ENCODE results near the gene ANXA2R. TPM values are rescaled to one million over a fixed set of nuclear protein-coding genes. Genes with fewer than 3 reads are reported as not detected.

ANXA2R gene
- total and polyA plus RNA-seq, 12 donors: 0.42 to 3.4 (median 1.0) TPM

DNA sequence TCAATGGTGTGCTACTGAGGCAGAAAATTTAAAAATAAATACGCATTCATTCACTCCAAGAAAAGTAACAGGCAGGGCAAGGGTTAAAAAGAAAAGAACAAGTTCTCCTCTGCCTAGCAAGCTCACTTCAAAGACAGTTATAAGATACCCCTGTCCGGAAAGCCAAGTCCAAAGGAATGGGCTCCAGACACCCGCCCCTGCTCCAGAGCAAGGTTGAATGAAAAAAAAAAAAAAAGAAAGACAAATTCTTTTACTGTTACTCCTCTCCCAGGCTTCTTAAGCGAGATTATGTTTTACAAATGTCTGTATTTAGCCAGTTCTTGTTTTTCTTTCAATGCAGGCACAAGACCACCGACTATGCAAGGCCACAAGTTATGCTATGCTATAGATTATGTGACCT is 9.1 kb upstream of the ANXA2R start:
- peaks cover 0 to 32% (median 7%) of the 10 kb centered on the region in 9 donors for H3K36me3 ChIP-seq
- H3K9me3 ChIP-seq: no peaks in the 10 kb centered on the region
- H3K27me3 ChIP-seq: peaks cover 0 to 10% (median 8%) of the 10 kb centered on the region in 7 donors
- TF ChIP-seq, protein P1, sequence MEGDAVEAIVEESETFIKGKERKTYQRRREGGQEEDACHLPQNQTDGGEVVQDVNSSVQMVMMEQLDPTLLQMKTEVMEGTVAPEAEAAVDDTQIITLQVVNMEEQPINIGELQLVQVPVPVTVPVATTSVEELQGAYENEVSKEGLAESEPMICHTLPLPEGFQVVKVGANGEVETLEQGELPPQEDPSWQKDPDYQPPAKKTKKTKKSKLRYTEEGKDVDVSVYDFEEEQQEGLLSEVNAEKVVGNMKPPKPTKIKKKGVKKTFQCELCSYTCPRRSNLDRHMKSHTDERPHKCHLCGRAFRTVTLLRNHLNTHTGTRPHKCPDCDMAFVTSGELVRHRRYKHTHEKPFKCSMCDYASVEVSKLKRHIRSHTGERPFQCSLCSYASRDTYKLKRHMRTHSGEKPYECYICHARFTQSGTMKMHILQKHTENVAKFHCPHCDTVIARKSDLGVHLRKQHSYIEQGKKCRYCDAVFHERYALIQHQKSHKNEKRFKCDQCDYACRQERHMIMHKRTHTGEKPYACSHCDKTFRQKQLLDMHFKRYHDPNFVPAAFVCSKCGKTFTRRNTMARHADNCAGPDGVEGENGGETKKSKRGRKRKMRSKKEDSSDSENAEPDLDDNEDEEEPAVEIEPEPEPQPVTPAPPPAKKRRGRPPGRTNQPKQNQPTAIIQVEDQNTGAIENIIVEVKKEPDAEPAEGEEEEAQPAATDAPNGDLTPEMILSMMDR (IDR thresholded peaks at IDR 0.05): no peak
- intact Hi-C loops (cut with DNase I): loop anchor here in 2 of 10 donors (10.0 kb wide), 1 partner anchor 54 kb away; no protein-coding TSS in a partner anchor
- no peak overlapping the region for H3K27ac ChIP-seq
- no peak overlapping the region for H3K4me3 ChIP-seq
- 82 to 83% methylated on average over 5 of the region's 5 CpGs for WGBS, 2 donors
- ATAC-seq (no peak), DNase-seq (no peak)
- peaks cover 0 to 15% (median 4%) of the 10 kb centered on the region in 9 donors for H3K4me1 ChIP-seq

DNA sequence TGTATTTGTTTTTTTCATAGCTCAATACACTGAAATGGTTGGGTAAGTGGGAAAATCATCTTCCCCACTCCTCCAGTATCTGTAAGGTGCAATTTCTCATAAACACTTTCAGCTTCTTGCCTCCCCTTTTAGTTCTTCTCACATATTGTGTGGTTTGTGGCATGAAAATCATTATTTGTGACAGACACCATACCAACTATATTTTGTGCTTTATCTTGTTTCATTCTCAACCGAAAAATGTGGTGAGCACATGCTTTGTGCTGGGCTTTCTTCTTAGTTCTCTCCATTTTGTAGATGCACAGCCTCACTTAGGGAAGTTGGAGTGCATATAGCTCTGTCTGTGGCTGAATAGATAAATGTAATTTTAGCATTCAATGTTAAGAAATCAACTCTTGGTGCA is 6.4 kb upstream of the ANXA2R start:
- no peak overlapping the region for H3K27ac ChIP-seq
- H3K4me1 ChIP-seq: peaks cover 0 to 30% (median 17%) of the 10 kb centered on the region in 9 donors
- WGBS, 2 donors: 91 to 94% methylated on average over 1 of the region's 1 CpG
- intact Hi-C loops (cut with DNase I): loop anchor here in 2 of 10 donors (10.0 kb wide), 1 partner anchor 52 kb away; no protein-coding TSS in a partner anchor
- no peak overlapping the region for H3K4me3 ChIP-seq
- no peak for ATAC-seq
- H3K9me3 ChIP-seq: no peaks in the 10 kb centered on the region
- TF ChIP-seq, protein P1 (IDR thresholded peaks at IDR 0.05): no peak
- H3K36me3 ChIP-seq: peaks cover 0 to 9% (median 0%) of the 10 kb centered on the region in 9 donors
- DNase-seq: no peak
- peaks cover 0 to 21% (median 12%) of the 10 kb centered on the region in 7 donors for H3K27me3 ChIP-seq

- ATAC-seq: no peak
- H3K9me3 ChIP-seq: no peaks in the 10 kb centered on the region
- intact Hi-C loops (cut with DNase I): loop anchor here in 2 of 10 donors (10.0 kb wide), 1 partner anchor 50 kb away; no protein-coding TSS in a partner anchor
- H3K36me3 ChIP-seq: peaks cover 0 to 15% (median 0%) of the 10 kb centered on the region in 9 donors
- no peak overlapping the region for H3K27ac ChIP-seq
- no peak for DNase-seq
- 40 to 52% methylated on average over 4 of the region's 4 CpGs for WGBS, 2 donors
- peaks cover 0 to 32% (median 21%) of the 10 kb centered on the region in 7 donors for H3K27me3 ChIP-seq
- H3K4me3 ChIP-seq: no peak overlapping the region
- TF ChIP-seq, protein P1 (IDR thresholded peaks at IDR 0.05): no peak
- H3K4me1 ChIP-seq: peaks cover 0 to 41% (median 17%) of the 10 kb centered on the region in 9 donors
Measured at GRCh38 chr5:43045236-43045635, 5.1 kb upstream of the ANXA2R start.

DNA sequence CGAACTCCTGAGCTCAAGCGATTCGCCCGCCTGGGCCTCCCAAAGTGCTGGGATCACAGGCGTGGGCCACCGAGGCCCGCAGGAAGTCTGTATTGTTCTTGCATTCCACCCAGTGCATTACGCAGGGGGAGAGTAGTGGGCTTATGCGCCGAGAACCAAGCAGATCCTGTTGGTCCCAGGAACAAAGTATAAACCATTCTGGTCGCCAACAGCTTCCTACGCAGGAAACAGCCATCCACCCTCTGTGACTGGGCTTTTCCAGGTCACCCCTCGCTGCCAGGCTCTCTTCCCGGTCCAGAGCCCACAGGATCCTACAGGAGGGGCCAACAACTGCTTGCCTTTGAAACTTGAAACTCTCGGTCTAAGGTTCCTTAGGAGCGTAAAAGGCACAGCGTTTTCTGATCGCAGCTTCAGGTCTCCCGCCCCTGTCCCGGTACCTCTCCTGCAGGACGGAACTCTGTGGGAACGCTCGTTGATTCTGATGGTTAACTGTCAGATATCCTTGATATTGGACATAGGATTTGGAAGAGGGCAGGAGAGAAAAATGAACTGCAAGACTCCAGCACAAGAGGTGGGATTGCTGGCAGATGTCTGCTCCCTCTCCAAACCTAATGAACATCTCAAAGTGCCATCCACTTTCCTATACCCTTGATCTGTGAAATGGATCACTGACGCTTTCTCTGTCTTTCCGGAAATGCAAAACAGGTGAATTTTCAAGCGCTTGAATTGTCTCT is 4.2 kb upstream of the ANXA2R start:
- peaks cover 0 to 39% (median 23%) of the 10 kb centered on the region in 7 donors for H3K27me3 ChIP-seq
- H3K4me1 ChIP-seq: peaks cover 0 to 49% (median 17%) of the 10 kb centered on the region in 9 donors
- peaks cover 0 to 13% (median 0%) of the 10 kb centered on the region in 9 donors for H3K36me3 ChIP-seq
- 24 to 47% methylated on average over 26 of the region's 26 CpGs for WGBS, 2 donors
- TF ChIP-seq, protein P1 (IDR thresholded peaks at IDR 0.05): no peak
- H3K27ac ChIP-seq: peak overlapping the region in 4 of 10 donors; percentile 23 to 77 (median 44)
- H3K9me3 ChIP-seq: no peaks in the 10 kb centered on the region
- intact Hi-C loops (cut with DNase I): loop anchor here (5.0 to 10.0 kb wide), 7 partner anchors 37 to 232 kb away; partner anchors contain the start of gene SELENOP (in 1 of the 10)
- ATAC-seq: no peak
- DNase-seq: peak in 1 of 2 donors; percentile 27
- H3K4me3 ChIP-seq: peak overlapping the region in 5 of 10 donors; percentile 6 to 32 (median 26)

All from heart right ventricle (tissue), 16 donors.